ENCODE results near the gene BBOX1.

DNA sequence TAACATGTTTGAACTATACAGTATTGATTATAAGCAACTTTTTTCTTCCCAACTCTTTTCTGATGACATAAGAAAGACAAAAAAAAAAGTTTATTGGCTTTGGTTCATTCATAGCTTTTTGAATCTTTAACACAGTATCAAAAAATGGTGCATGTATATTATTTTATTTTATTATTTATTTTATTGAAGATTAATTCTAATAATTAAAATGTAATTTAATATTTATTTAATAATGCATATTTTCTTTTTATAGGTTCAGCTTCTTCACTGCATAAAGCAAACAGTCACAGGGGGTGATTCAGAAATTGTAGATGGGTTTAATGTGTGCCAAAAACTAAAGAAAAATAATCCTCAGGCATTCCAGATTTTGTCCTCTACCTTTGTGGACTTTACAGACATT is 78.8 kb downstream of the BBOX1 start:
- TF ChIP-seq RCOR1 (IDR thresholded peaks at IDR 0.05; ENCODE audit: insufficient replicate concordance, low read length) = no peak
- no peak for TF ChIP-seq MAFK (IDR thresholded peaks at IDR 0.05; ENCODE audit: low read depth, low read length)
- TF ChIP-seq, protein P1, sequence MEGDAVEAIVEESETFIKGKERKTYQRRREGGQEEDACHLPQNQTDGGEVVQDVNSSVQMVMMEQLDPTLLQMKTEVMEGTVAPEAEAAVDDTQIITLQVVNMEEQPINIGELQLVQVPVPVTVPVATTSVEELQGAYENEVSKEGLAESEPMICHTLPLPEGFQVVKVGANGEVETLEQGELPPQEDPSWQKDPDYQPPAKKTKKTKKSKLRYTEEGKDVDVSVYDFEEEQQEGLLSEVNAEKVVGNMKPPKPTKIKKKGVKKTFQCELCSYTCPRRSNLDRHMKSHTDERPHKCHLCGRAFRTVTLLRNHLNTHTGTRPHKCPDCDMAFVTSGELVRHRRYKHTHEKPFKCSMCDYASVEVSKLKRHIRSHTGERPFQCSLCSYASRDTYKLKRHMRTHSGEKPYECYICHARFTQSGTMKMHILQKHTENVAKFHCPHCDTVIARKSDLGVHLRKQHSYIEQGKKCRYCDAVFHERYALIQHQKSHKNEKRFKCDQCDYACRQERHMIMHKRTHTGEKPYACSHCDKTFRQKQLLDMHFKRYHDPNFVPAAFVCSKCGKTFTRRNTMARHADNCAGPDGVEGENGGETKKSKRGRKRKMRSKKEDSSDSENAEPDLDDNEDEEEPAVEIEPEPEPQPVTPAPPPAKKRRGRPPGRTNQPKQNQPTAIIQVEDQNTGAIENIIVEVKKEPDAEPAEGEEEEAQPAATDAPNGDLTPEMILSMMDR (conservative IDR thresholded peaks at IDR 0.05; ENCODE audit: low read depth, low read length) = no peak
- no peak for TF ChIP-seq RFX5 (IDR thresholded peaks at IDR 0.05; ENCODE audit: low read depth, low read length)
- no peak for TF ChIP-seq MXI1 (IDR thresholded peaks at IDR 0.05; ENCODE audit: borderline replicate concordance, low read depth, low read length)
- no peak for TF ChIP-seq POLR2A (IDR thresholded peaks at IDR 0.05; ENCODE audit: low read depth, low read length)
- no peak for TF ChIP-seq RAD21 (IDR thresholded peaks at IDR 0.05; ENCODE audit: low read length)
- TF ChIP-seq BHLHE40 (IDR thresholded peaks at IDR 0.05; ENCODE audit: low read depth, low read length) = no peak
- TF ChIP-seq, protein P2, sequence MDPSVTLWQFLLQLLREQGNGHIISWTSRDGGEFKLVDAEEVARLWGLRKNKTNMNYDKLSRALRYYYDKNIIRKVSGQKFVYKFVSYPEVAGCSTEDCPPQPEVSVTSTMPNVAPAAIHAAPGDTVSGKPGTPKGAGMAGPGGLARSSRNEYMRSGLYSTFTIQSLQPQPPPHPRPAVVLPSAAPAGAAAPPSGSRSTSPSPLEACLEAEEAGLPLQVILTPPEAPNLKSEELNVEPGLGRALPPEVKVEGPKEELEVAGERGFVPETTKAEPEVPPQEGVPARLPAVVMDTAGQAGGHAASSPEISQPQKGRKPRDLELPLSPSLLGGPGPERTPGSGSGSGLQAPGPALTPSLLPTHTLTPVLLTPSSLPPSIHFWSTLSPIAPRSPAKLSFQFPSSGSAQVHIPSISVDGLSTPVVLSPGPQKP (IDR thresholded peaks at IDR 0.05; ENCODE audit: borderline replicate concordance, low read depth, low read length) = no peak
- TF ChIP-seq CHD1 (IDR thresholded peaks at IDR 0.05; ENCODE audit: low read depth, low read length) = no peak
- no peak for TF ChIP-seq NFE2L2 (IDR thresholded peaks at IDR 0.05; ENCODE audit: low read depth, low read length)
- TF ChIP-seq USF2 (IDR thresholded peaks at IDR 0.05; ENCODE audit: low read depth, low read length) = no peak

All from IMR-90 (cell line).